HG02870 (cell line): ENCODE data around the gene HOXC5.
"Not testable (repeated sequence)": the region's sequence is repeated elsewhere in the genome, so short reads cannot be mapped to it uniquely, and the experiment has no call there.

Experiments used
- ATAC-seq: cut with Tn5 transposase; IDR thresholded peaks from one replicate; pipeline ENCODE4 v1.9.1; 2021; ENCODE audit warnings: mild to moderate bottlenecking, moderate library complexity; ENCODE audit not compliant: unreplicated experiment

HOXC5 gene

GRCh38 chr12:54060174-54060974, 27.5 kb downstream of the HOXC5 start:
- ATAC-seq: no peak

GRCh38 chr12:54060975-54061778, 28.3 kb downstream of the HOXC5 start:
- no peak for ATAC-seq

- ATAC-seq: no peak
These were observed 32.8 kb downstream of the HOXC5 start for GRCh38 chr12:54065677-54066076.

GRCh38 chr12:54066408-54066807, 33.6 kb downstream of the HOXC5 start:
- no peak for ATAC-seq

GRCh38 chr12:54068418-54069070, 35.7 kb downstream of the HOXC5 start:
- no peak for ATAC-seq

- ATAC-seq: no peak
These were observed 39.1 kb downstream of the HOXC5 start for GRCh38 chr12:54071942-54072341.

GRCh38 chr12:54074308-54074707, 41.5 kb downstream of the HOXC5 start:
- ATAC-seq: no peak

GRCh38 chr12:54075409-54075808, 42.6 kb downstream of the HOXC5 start:
- no peak for ATAC-seq

- no peak for ATAC-seq
These were observed 43.1 kb downstream of the HOXC5 start for GRCh38 chr12:54075974-54076373.

- not testable (repeated sequence) for ATAC-seq
These were observed 45.0 kb downstream of the HOXC5 start for GRCh38 chr12:54077843-54078242.

GRCh38 chr12:54079115-54079514, 46.3 kb downstream of the HOXC5 start:
- not testable (repeated sequence) for ATAC-seq

GRCh38 chr12:54080008-54080924, 47.4 kb downstream of the HOXC5 start:
- ATAC-seq: not testable (repeated sequence)

GRCh38 chr12:54081053-54081514, 48.2 kb downstream of the HOXC5 start:
- not testable (repeated sequence) for ATAC-seq

GRCh38 chr12:54081581-54082396, 48.9 kb downstream of the HOXC5 start:
- not testable (repeated sequence) for ATAC-seq

GRCh38 chr12:54082397-54082892, 49.6 kb downstream of the HOXC5 start:
- no peak for ATAC-seq
